IMR-90 (cell line): ENCODE measurements around the gene TUBGCP2. TPM values are rescaled to one million over a fixed set of nuclear protein-coding genes. Genes with fewer than 3 reads are reported as not detected.

Experiments used
- ATAC-seq: fragments of 200-7000 bp; cut with Tn5 transposase; 2 replicates; pipeline ENCODE4 v1.9.1; 2020; ENCODE audit warnings: low read depth, mild to moderate bottlenecking, moderate library complexity
- BruUV-seq: library from RNA; stranded (reverse); fragments of 400-500 nt; replicated peaks from 2 replicates; lab custom pipeline; 2021; lab: Mats Ljungman, UMichigan
- CTCF ChIA-PET: fragments of 300-600 bp; formaldehyde crosslinking; extraction: SDS; loops from one replicate; lab custom pipeline; 2021; ENCODE audit warnings: antibody characterized with exemption; lab: Yijun Ruan, JAX
- POLR2A ChIA-PET: fragments of 300-600 bp; sonication (Branson Sonifier 250); formaldehyde crosslinking; loops from one replicate; lab custom pipeline; 2022; ENCODE audit warnings: antibody characterized with exemption; ENCODE audit not compliant: unreplicated experiment; lab: Charles Lee
- DNase-seq: peaks from one replicate; pipeline ENCODE4 v3.0.0; 2013
- H2AFZ ChIP-seq: replicated peaks from 2 replicates; pipeline ENCODE3; 2013; ENCODE audit warnings: low read length, mild to moderate bottlenecking; ENCODE audit not compliant: poor library complexity
- H2AK5ac ChIP-seq: 2 replicates; pipeline ENCODE4 v1.6.1; 2013; ENCODE audit warnings: low read depth, low read length, inconsistent platforms
- H2AK9ac ChIP-seq: replicated peaks from 2 replicates; pipeline ENCODE3; 2013; ENCODE audit warnings: mild to moderate bottlenecking, low read depth, low read length, moderate library complexity; ENCODE audit not compliant: poor library complexity
- H2BK120ac ChIP-seq: 2 replicates; pipeline ENCODE4 v1.6.1; 2013; ENCODE audit warnings: low read depth, low read length, inconsistent platforms
- H2BK15ac ChIP-seq: 3 replicates; pipeline ENCODE4 v1.6.1; 2013; ENCODE audit warnings: low read depth, low read length, inconsistent platforms
- H2BK20ac ChIP-seq: 2 replicates; pipeline ENCODE4 v1.6.1; 2013; ENCODE audit warnings: low read depth, mild to moderate bottlenecking, inconsistent platforms, low read length, moderate library complexity
- H2BK5ac ChIP-seq: 2 replicates; pipeline ENCODE4 v1.6.1; 2013; ENCODE audit warnings: mild to moderate bottlenecking, low read depth, low read length, inconsistent platforms; ENCODE audit not compliant: poor library complexity, severe bottlenecking
- H3K14ac ChIP-seq: replicated peaks from 2 replicates; pipeline ENCODE4 v1.6.1; 2013; ENCODE audit warnings: low read depth, low read length, inconsistent platforms
- H3K18ac ChIP-seq: 2 replicates; pipeline ENCODE4 v1.6.1; 2013; ENCODE audit warnings: low read depth, low read length, control low read depth
- H3K23ac ChIP-seq: 2 replicates; pipeline ENCODE4 v1.6.1; 2013; ENCODE audit warnings: low read depth, low read length, inconsistent platforms
- H3K27ac ChIP-seq: 2 replicates; pipeline ENCODE4 v1.5.1; 2013; ENCODE audit warnings: mild to moderate bottlenecking, control low read depth, low read length; ENCODE audit not compliant: insufficient read depth
- H3K27me3 ChIP-seq: 2 replicates; pipeline ENCODE4 v1.6.1; 2013; ENCODE audit warnings: low read length; ENCODE audit not compliant: control insufficient read depth, insufficient read depth
- H3K36me3 ChIP-seq: 2 replicates; pipeline ENCODE4 v1.6.1; 2013; ENCODE audit warnings: low read length, mixed read lengths; ENCODE audit not compliant: control insufficient read depth, insufficient read depth
- H3K4ac ChIP-seq: 2 replicates; pipeline ENCODE4 v1.6.1; 2013; ENCODE audit warnings: low read depth, low read length, inconsistent platforms
- H3K4me1 ChIP-seq: 2 replicates; pipeline ENCODE4 v1.6.1; 2013; ENCODE audit warnings: low read length, mixed read lengths; ENCODE audit not compliant: control insufficient read depth, insufficient read depth
- H3K4me2 ChIP-seq: 2 replicates; pipeline ENCODE4 v1.6.1; 2013; ENCODE audit warnings: low read depth, mild to moderate bottlenecking, control low read depth, low read length, moderate library complexity
- H3K4me3 ChIP-seq: 2 replicates; pipeline ENCODE4 v1.5.1; 2013; ENCODE audit warnings: low read depth, mild to moderate bottlenecking, control low read depth, low read length, moderate library complexity; ENCODE audit not compliant: insufficient read depth
- H3K56ac ChIP-seq: 2 replicates; pipeline ENCODE4 v1.6.1; 2013; ENCODE audit warnings: low read length, inconsistent platforms; ENCODE audit not compliant: insufficient read depth; ENCODE audit errors: extremely low read depth
- H3K79me1 ChIP-seq, 2 experiments: 2 replicates each; pipeline ENCODE4 v1.6.1; 2013; ENCODE audit warnings: low read length in 2 of 2, inconsistent platforms in 1 of 2, low read depth in 1 of 2
- H3K9ac ChIP-seq: 2 replicates; pipeline ENCODE4 v1.6.1; 2013; ENCODE audit warnings: low read depth, low read length, control low read depth
- H3K9me1 ChIP-seq: 2 replicates; pipeline ENCODE4 v1.6.1; 2013; ENCODE audit warnings: low read length, inconsistent platforms; ENCODE audit not compliant: insufficient read depth
- H3K9me3 ChIP-seq: 2 replicates; pipeline ENCODE4 v1.6.1; 2013; ENCODE audit warnings: low read length; ENCODE audit not compliant: control insufficient read depth, insufficient read depth
- H4K20me1 ChIP-seq: 2 replicates; pipeline ENCODE4 v1.6.1; 2013; ENCODE audit warnings: low read length, inconsistent platforms; ENCODE audit not compliant: insufficient read depth
- H4K5ac ChIP-seq: 2 replicates; pipeline ENCODE4 v1.6.1; 2013; ENCODE audit warnings: mild to moderate bottlenecking, low read depth, low read length, control low read depth
- H4K8ac ChIP-seq, 2 experiments: 2 replicates each; pipeline ENCODE4 v1.6.1; 2013; ENCODE audit warnings: low read depth in 2 of 2, low read length in 2 of 2, control low read depth in 1 of 2, inconsistent platforms in 1 of 2
- H4K91ac ChIP-seq: 2 replicates; pipeline ENCODE4 v1.6.1; 2013; ENCODE audit warnings: low read depth, low read length, inconsistent platforms; ENCODE audit not compliant: insufficient read depth
- CEBPB ChIP-seq: IDR thresholded peaks from 2 replicates; pipeline ENCODE4 v1.6.1; 2012; ENCODE audit warnings: low read depth, low read length, improper control_type of control experiment
- CTCF ChIP-seq: conservative IDR thresholded peaks from 2 replicates; pipeline ENCODE4 v1.5.1; 2012; ENCODE audit warnings: mild to moderate bottlenecking, low read depth, low read length, improper control_type of control experiment
- MAFK ChIP-seq: IDR thresholded peaks from 2 replicates; pipeline ENCODE4 v1.6.1; 2012; ENCODE audit warnings: low read depth, low read length, improper control_type of control experiment
- MAZ ChIP-seq: IDR thresholded peaks from 2 replicates; pipeline ENCODE4 v1.6.1; 2012; ENCODE audit warnings: low read depth, mild to moderate bottlenecking, low read length, improper control_type of control experiment, moderate library complexity, borderline replicate concordance
- MXI1 ChIP-seq: IDR thresholded peaks from 2 replicates; pipeline ENCODE4 v1.6.1; 2012; ENCODE audit warnings: low read depth, mild to moderate bottlenecking, low read length, moderate library complexity, borderline replicate concordance
- NFE2L2 ChIP-seq: fragments of 150-350 bp; IDR thresholded peaks from 2 replicates; pipeline ENCODE4 v1.6.1; 2016; ENCODE audit warnings: low read depth, mild to moderate bottlenecking, low read length
- SMC3 ChIP-seq: fragments of 150-350 bp; IDR thresholded peaks from 2 replicates; pipeline ENCODE4 v1.6.1; 2016; ENCODE audit warnings: low read depth, mild to moderate bottlenecking, antibody characterized with exemption, low read length, moderate library complexity
- WGBS, 2 experiments: methylation state at CpG; one replicate each; pipeline versions ENCODE4 v1.1.5 to v1.1.7; 2013; ENCODE audit warnings: missing lambda C conversion rate in 2 of 2; ENCODE audit not compliant: insufficient read length in 1 of 2; ENCODE audit errors: extremely low coverage in 2 of 2; 5-methylcytosine and 5-hydroxymethylcytosine counted together
- dilution Hi-C: fragments of 300-500 bp; cut with HindIII; formaldehyde crosslinking; loops from one replicate; pipeline ENCODE4 v1.14.3; 2018; ENCODE audit warnings: low sequenced_read_pairs; ENCODE audit not compliant: unreplicated experiment
- in situ Hi-C: fragments of 300-500 bp; cut with MboI; formaldehyde crosslinking; loops from 3 replicates; pipeline ENCODE4 v1.14.3; 2019; ENCODE audit warnings: low sequenced_read_pairs, inconsistent platforms, mixed read lengths
- intact Hi-C: fragments of 100-400 bp; cut with micrococcal nuclease; formaldehyde crosslinking; loops from 2 replicates; pipeline ENCODE4 v1.10.0; 2022
- polyA plus RNA-seq, 3 experiments: library from polyadenylated mRNA; depleted of rRNA; stranded (reverse); fragments of >200 nt; gene quantifications; 2 replicates each; pipeline ENCODE4 v1.2.3, GENCODE V29; 2012; ENCODE audit warnings: low replicate concordance in 1 of 3
- total RNA-seq: library from RNA; depleted of rRNA; stranded (reverse); fragments of >200 nt; gene quantifications from 2 replicates; pipeline ENCODE4 v1.2.3, GENCODE V29; 2012

Gene TUBGCP2
- total and polyA plus RNA-seq, 2 of the 4 experiments (the other 2 are of a cell fraction) = 48.1 to 72.6 TPM

DNA sequence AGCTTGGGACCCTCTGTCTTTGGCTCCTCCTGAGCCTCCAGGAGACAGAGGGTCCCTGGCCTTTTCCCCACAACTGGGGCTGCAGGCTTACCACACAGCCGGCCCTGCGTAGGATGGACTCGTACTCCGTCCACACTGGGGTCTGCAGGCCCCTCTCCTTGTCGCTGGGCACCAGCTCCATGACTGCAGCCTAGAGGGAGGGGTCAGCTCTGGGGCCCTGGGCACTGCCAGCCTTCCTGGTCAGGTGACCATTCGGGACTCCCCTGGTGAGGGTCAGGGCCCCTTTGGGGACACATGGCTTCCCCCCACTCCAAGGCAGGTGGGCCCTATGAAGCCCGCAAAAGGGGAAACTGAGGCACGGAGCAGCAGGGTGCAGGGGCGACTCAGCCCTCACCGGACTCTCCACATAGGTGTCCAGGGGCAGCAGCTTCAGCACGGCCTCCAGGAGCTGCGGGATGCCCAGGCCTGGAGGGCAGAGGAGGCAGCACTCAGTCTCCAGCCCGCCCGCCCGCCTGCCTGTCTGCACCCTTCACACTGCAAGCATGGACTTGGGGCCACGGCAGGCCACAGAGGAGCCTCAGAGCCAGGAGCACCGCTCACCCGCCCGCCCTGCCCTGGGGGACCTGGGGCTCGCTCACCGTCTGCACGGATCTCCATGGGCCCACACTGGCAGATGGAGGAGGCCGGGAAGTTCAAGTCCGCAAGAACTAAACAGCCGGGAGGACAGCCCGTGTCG is 48.0 kb upstream of the TUBGCP2 start:
- H2BK15ac ChIP-seq = no peak overlapping the region
- H3K9me1 ChIP-seq = no peaks in the 10 kb centered on the region
- peaks cover 8% of the 10 kb centered on the region for H3K36me3 ChIP-seq
- no TSS peak for BruUV-seq
- peak overlapping the region; percentile 94 for H2AK9ac ChIP-seq
- ATAC-seq = peak; percentile 4; the same call in 1 of the 2 replicates
- H3K79me1 ChIP-seq = peaks cover 8 to 13% of the 10 kb centered on the region in 2 experiments; a peak in 2 of 4 replicates
- TF ChIP-seq CEBPB (no peak), SMC3 (no peak), NFE2L2 (no peak), MAZ (no peak), MXI1 (no peak), CTCF (no peak), MAFK (no peak)
- in situ Hi-C loops (no loop called here), intact Hi-C loops (no loop called here), dilution Hi-C loops (no loop called here)
- H3K9me3 ChIP-seq = no peaks in the 10 kb centered on the region
- H4K8ac ChIP-seq = no peak overlapping the region; a peak in 1 of 4 replicates
- no peak overlapping the region for H2BK5ac ChIP-seq
- peak overlapping the region; percentile 78 for H3K4me3 ChIP-seq
- H3K23ac ChIP-seq = 0 out of 2 replicates have a peak overlapping the region, but pooled peaks have one; percentile 31
- peak overlapping the region; percentile 62 for H3K4me2 ChIP-seq
- peak overlapping the region; percentile 27; the same call in 1 of the 2 replicates for H3K9ac ChIP-seq
- H4K5ac ChIP-seq = no peak overlapping the region; the same call in 1 of the 2 replicates
- no peak overlapping the region; the same call in 1 of the 2 replicates for H3K27ac ChIP-seq
- peaks cover 6% of the 10 kb centered on the region; the same call in 1 of the 2 replicates for H3K4me1 ChIP-seq
- H3K18ac ChIP-seq = no peak overlapping the region
- peak overlapping the region; percentile 92 for H2AFZ ChIP-seq
- ChIA-PET POLR2A (no interaction called here), CTCF (no interaction called here)
- WGBS, 2 experiments = 36% methylated on average over 12 of the region's 27 CpGs; no CpG with 5 or more reads in 1 of the 2 experiments
- DNase-seq = no peak
- H2BK20ac ChIP-seq = no peak overlapping the region
- peak overlapping the region; percentile 75; the same call in 1 of the 2 replicates for H3K4ac ChIP-seq
- H4K91ac ChIP-seq = no peak overlapping the region
- H3K56ac ChIP-seq = no peak overlapping the region
- no peak overlapping the region for H2BK120ac ChIP-seq
- H3K27me3 ChIP-seq = no peaks in the 10 kb centered on the region
- peak overlapping the region; percentile 71; the same call in 1 of the 2 replicates for H3K14ac ChIP-seq
- peak overlapping the region; percentile 59; the same call in 1 of the 2 replicates for H2AK5ac ChIP-seq
- H4K20me1 ChIP-seq = peaks cover 3% of the 10 kb centered on the region
